Colonic mucosa (tissue), 4 donors: ENCODE results near the gene INS. TPM values are rescaled to one million over a fixed set of nuclear protein-coding genes. Genes with fewer than 3 reads are reported as not detected.

Experiments used
- DNase-seq: peaks from one replicate; pipeline ENCODE4 v3.0.0-alpha.2; 2020
- H3K27ac ChIP-seq: fragments of 200-600 bp; one replicate; pipeline ENCODE4 v1.8.0; 2021
- H3K27me3 ChIP-seq: fragments of 200-600 bp; one replicate; pipeline ENCODE4 v1.8.0; 2021
- H3K36me3 ChIP-seq: fragments of 200-600 bp; one replicate; pipeline ENCODE4 v1.8.0; 2021
- H3K4me1 ChIP-seq: fragments of 200-600 bp; one replicate; pipeline ENCODE4 v1.8.0; 2021; ENCODE audit warnings: mild to moderate bottlenecking
- H3K4me3 ChIP-seq: fragments of 200-600 bp; one replicate; pipeline ENCODE4 v1.8.0; 2021
- H3K9ac ChIP-seq, 2 donors: one replicate each; pipeline ENCODE4 v1.7.0; 2013; ENCODE audit warnings: control low read depth in 2 of 2, low read depth in 2 of 2, low read length in 2 of 2
- H3K9me3 ChIP-seq: fragments of 200-600 bp; one replicate; pipeline ENCODE4 v1.8.0; 2021
- CTCF ChIP-seq: fragments of 200-600 bp; IDR thresholded peaks from one replicate; pipeline ENCODE4 v1.8.0; 2022; ENCODE audit warnings: antibody characterized with exemption, mild to moderate bottlenecking
- intact Hi-C: fragments of 100-400 bp; cut with DNase I; formaldehyde crosslinking; loops from one replicate; pipeline ENCODE4 v1.14.1; 2022
- total RNA-seq, 2 donors: library from RNA; stranded (reverse); fragmentation: NEBNext Ultra II Directional in 1 of 2; extraction: Animal tissue kit (Norgen Biotek cat#: 25700) in 1 of 2; gene quantifications; one replicate each; pipeline ENCODE4 v1.2.1, GENCODE V29; 2021
- donor health status: healthy.
- donor health status: DM: no; HTN: no; CAD: no.
- donor health status: DM: no; HTN: no; CAD: no.

Gene INS
- total RNA-seq, 2 donors from 2014 or later, result 0.84 TPM; not detected in 1

DNA sequence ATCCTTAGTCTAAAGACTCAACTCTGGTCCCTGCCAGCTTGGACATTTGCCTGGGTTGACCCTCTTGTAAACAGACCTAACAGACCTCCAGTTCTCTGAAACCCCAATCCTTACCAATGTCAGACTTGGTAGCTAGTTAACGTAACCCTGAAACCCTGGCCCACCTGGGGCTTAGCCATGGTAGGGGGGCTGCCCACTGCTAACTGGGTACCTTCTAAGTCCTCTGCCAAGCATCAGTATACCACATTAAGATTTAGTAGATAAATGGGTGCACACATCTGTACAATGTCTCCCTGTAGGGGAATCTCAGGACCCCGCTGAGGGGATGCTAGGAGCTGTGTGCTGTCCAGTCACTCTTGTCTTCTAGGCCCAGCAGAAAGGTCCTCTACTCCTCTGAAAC, 40.5 kb upstream of the INS start:
- TF ChIP-seq CTCF, result no peak
- Histone ChIP-seq H3K4me1 (peaks cover 11% of the 10 kb centered on the region), H3K9me3 (no peaks in the 10 kb centered on the region), H3K36me3 (no peaks in the 10 kb centered on the region), H3K4me3 (no peak overlapping the region), H3K27ac (no peak overlapping the region), H3K9ac (no peak overlapping the region), H3K27me3 (no peaks in the 10 kb centered on the region)
- intact Hi-C loops, result loop anchor here (10.0 kb wide), 1 partner anchor 323 kb away; no protein-coding TSS in a partner anchor
- no peak for DNase-seq

DNA sequence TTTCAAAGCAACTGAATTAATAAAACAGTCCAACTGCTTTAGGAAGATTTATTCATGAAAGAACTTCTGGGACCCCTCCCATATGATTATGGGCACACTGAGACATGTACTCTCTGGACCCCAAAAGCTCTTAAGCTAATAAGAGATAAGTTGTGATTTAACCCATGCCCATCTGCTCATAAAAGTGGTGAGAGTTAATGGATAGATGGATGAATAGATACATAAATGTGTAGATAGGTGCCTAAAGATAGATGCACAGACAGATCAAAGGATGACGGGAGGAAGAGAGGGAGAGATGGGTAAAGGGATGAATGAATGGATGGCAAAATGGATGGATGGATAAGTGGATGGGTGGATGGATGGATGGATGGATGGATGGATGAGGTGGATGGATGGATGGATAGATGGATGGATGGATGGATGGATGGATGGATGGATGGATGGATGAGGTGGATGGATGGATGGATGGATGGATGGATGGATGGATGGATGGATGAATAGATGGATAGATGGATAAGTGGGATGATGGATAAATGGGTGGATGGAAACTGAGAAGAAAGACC, 40.0 kb upstream of the INS start:
- Histone ChIP-seq H3K9me3 (no peaks in the 10 kb centered on the region), H3K9ac (no peak overlapping the region), H3K4me1 (peaks cover 11% of the 10 kb centered on the region), H3K27me3 (no peaks in the 10 kb centered on the region), H3K36me3 (no peaks in the 10 kb centered on the region), H3K4me3 (no peak overlapping the region), H3K27ac (no peak overlapping the region)
- TF ChIP-seq CTCF, result no peak
- no peak for DNase-seq
- intact Hi-C loops, result loop anchor here (10.0 kb wide), 1 partner anchor 324 kb away; no protein-coding TSS in a partner anchor

GRCh38 chr11:2200536-2200935, 39.5 kb upstream of the INS start:
- Histone ChIP-seq H3K27me3 (no peaks in the 10 kb centered on the region), H3K9ac (no peak overlapping the region), H3K36me3 (no peaks in the 10 kb centered on the region), H3K4me3 (no peak overlapping the region), H3K27ac (no peak overlapping the region), H3K9me3 (no peaks in the 10 kb centered on the region), H3K4me1 (peaks cover 11% of the 10 kb centered on the region)
- TF ChIP-seq CTCF, result no peak
- DNase-seq, result no peak
- intact Hi-C loops, result loop anchor here (10.0 kb wide), 1 partner anchor 324 kb away; no protein-coding TSS in a partner anchor

GRCh38 chr11:2199466-2200341, 38.7 kb upstream of the INS start:
- H3K27me3 ChIP-seq, result no peaks in the 10 kb centered on the region
- peaks cover 11% of the 10 kb centered on the region for H3K4me1 ChIP-seq
- H3K27ac ChIP-seq, result no peak overlapping the region
- no peak overlapping the region for H3K9ac ChIP-seq
- intact Hi-C loops, result loop anchor here (10.0 kb wide), 2 partner anchors 325 to 695 kb away; no protein-coding TSS in a partner anchor
- no peak for DNase-seq
- no peak for TF ChIP-seq CTCF
- no peak overlapping the region for H3K4me3 ChIP-seq
- no peaks in the 10 kb centered on the region for H3K36me3 ChIP-seq
- H3K9me3 ChIP-seq, result no peaks in the 10 kb centered on the region

GRCh38 chr11:2198621-2199365, 37.8 kb upstream of the INS start:
- Histone ChIP-seq H3K27me3 (no peaks in the 10 kb centered on the region), H3K36me3 (no peaks in the 10 kb centered on the region), H3K9ac (no peak overlapping the region), H3K4me1 (peaks cover 11% of the 10 kb centered on the region), H3K9me3 (no peaks in the 10 kb centered on the region), H3K4me3 (no peak overlapping the region), H3K27ac (no peak overlapping the region)
- intact Hi-C loops, result loop anchor here (10.0 kb wide), 1 partner anchor 696 kb away; no protein-coding TSS in a partner anchor
- TF ChIP-seq CTCF, result no peak
- no peak for DNase-seq
